ENCODE results near the gene HLX.

Gene HLX

GRCh38 chr1:220879076-220879508 lies at the start of gene HLX:
TSS of gene HLX (plus strand) at chr1:220879443. CDS start at chr1:220879858, 415 bp downstream.
- no peak for FAIRE-seq

- no peak for FAIRE-seq
Measured at GRCh38 chr1:220833436-220833835, 45.8 kb upstream of the HLX start.

- FAIRE-seq = no peak
Measured at GRCh38 chr1:220834155-220834870, 44.9 kb upstream of the HLX start.

- no peak for FAIRE-seq
Measured at GRCh38 chr1:220838578-220838977, 40.7 kb upstream of the HLX start.

- no peak for FAIRE-seq
Measured at GRCh38 chr1:220839474-220839873, 39.8 kb upstream of the HLX start.

GRCh38 chr1:220841293-220841692 lies 38.0 kb upstream of the HLX start:
- FAIRE-seq = no peak

- no peak for FAIRE-seq
Measured at GRCh38 chr1:220843481-220844011, 35.7 kb upstream of the HLX start.

- FAIRE-seq = no peak
Measured at GRCh38 chr1:220852408-220852807, 26.8 kb upstream of the HLX start.

GRCh38 chr1:220872296-220872695 lies 6.9 kb upstream of the HLX start:
- no peak for FAIRE-seq

GRCh38 chr1:220873087-220873486 lies 6.2 kb upstream of the HLX start:
- no peak for FAIRE-seq

GRCh38 chr1:220873868-220874655 lies 5.2 kb upstream of the HLX start:
- peak; percentile 5 for FAIRE-seq

- FAIRE-seq = no peak
Measured at GRCh38 chr1:220875260-220875659, 4.0 kb upstream of the HLX start.

- no peak for FAIRE-seq
Measured at GRCh38 chr1:220876511-220877376, 2.5 kb upstream of the HLX start.

- FAIRE-seq = no peak
Measured at GRCh38 chr1:220877377-220878095, 1.7 kb upstream of the HLX start.

- FAIRE-seq = no peak
Measured at GRCh38 chr1:220878191-220879075, 810 bp upstream of the HLX start.

GRCh38 chr1:220879509-220880361 lies 492 bp downstream of the HLX start:
- FAIRE-seq = no peak

GRCh38 chr1:220880362-220880670 lies 1.1 kb downstream of the HLX start:
- FAIRE-seq = no peak

- FAIRE-seq = no peak
Measured at GRCh38 chr1:220880726-220881506, 1.7 kb downstream of the HLX start.

- no peak for FAIRE-seq
Measured at GRCh38 chr1:220882061-220882891, 3.0 kb downstream of the HLX start.

Data from islet of Langerhans (tissue), 1 donor.